Activated CD4-positive, alpha-beta T cell treated with anti-CD3 and anti-CD28 coated beads, Interleukin-2, amount 10 ng/mL, durations not matched to agents 7 days and 5 days (primary cell): Measurements from ENCODE around the gene TENT5A. TPM values are rescaled to one million over a fixed set of nuclear protein-coding genes. Genes with fewer than 3 reads are reported as not detected.

ENCODE experiments used
- CTCF ChIA-PET: fragments of 350-600 bp; sonication (Branson Sonifier 250); formaldehyde crosslinking; loops from one replicate; lab custom pipeline; 2021; ENCODE audit warnings: antibody characterized with exemption; lab: Charles Lee
- POLR2A ChIA-PET: fragments of 350-600 bp; sonication (Branson Sonifier 250); formaldehyde crosslinking; loops from one replicate; lab custom pipeline; 2021; ENCODE audit warnings: antibody characterized with exemption; lab: Charles Lee
- DNase-seq: peaks from one replicate; pipeline ENCODE4 v3.0.0-alpha.2; 2020
- H3K27ac Mint-ChIP-seq: one replicate; pipeline ENCODE4 v1.8.0; 2021; ENCODE audit warnings: mild to moderate bottlenecking, moderate library complexity, mixed read lengths
- H3K27me3 Mint-ChIP-seq: one replicate; pipeline ENCODE4 v1.8.0; 2021; ENCODE audit warnings: mixed read lengths
- H3K36me3 Mint-ChIP-seq: one replicate; pipeline ENCODE4 v1.8.0; 2021; ENCODE audit warnings: low read depth, mixed read lengths
- H3K4me1 Mint-ChIP-seq: one replicate; pipeline ENCODE4 v1.8.0; 2021; ENCODE audit warnings: mixed read lengths
- H3K4me3 Mint-ChIP-seq: one replicate; pipeline ENCODE4 v1.8.0; 2021; ENCODE audit warnings: mild to moderate bottlenecking, moderate library complexity, mixed read lengths
- H3K9me3 Mint-ChIP-seq: one replicate; pipeline ENCODE4 v1.8.0; 2021; ENCODE audit warnings: mixed read lengths
- total RNA-seq, 2 experiments: library from RNA; stranded (reverse); gene quantifications; one replicate each; pipeline ENCODE4 v1.2.3, GENCODE V29; 2021

TENT5A gene
- 1 to 10 TPM; 1.9 to 2.0 TPM for total RNA-seq

GRCh38 chr6:81752084-81752920 lies at the start of gene TENT5A:
TENT5A (minus strand) TSS chr6:81752681; CDS start chr6:81752141, 540 bp downstream.
- CTCF ChIA-PET: interaction anchor here (0.9 kb wide), 1 partner anchor 58 kb away, joined by 3 read pairs; no protein-coding TSS in a partner anchor
- peak; percentile 87 for DNase-seq
- peaks cover 11% of the 10 kb centered on the region for H3K36me3 Mint-ChIP-seq
- POLR2A ChIA-PET: interaction anchor here (0.7 kb wide), 1 partner anchor 40 kb away, joined by 3 read pairs; no protein-coding TSS in a partner anchor
- peaks cover 23% of the 10 kb centered on the region for H3K27me3 Mint-ChIP-seq
- H3K4me3 Mint-ChIP-seq: peak within 1 kb of the TSS; percentile 89
- peak within 1 kb of the TSS; percentile 92 for H3K27ac Mint-ChIP-seq
- no peaks in the 10 kb centered on the region for H3K9me3 Mint-ChIP-seq
- peaks cover 25% of the 10 kb centered on the region for H3K4me1 Mint-ChIP-seq

GRCh38 chr6:81801489-81801888 lies 49.0 kb upstream of the TENT5A start:
- H3K9me3 Mint-ChIP-seq: no peaks in the 10 kb centered on the region
- H3K4me3 Mint-ChIP-seq: no peak overlapping the region
- ChIA-PET CTCF (interaction anchor here (1.0 kb wide), 1 partner anchor 9 kb away, joined by 3 read pairs; no protein-coding TSS in a partner anchor), POLR2A (no interaction called here)
- H3K27ac Mint-ChIP-seq: no peak overlapping the region
- H3K4me1 Mint-ChIP-seq: no peaks in the 10 kb centered on the region
- no peak for DNase-seq
- H3K36me3 Mint-ChIP-seq: no peaks in the 10 kb centered on the region
- no peaks in the 10 kb centered on the region for H3K27me3 Mint-ChIP-seq

GRCh38 chr6:81800666-81801065 lies 48.2 kb upstream of the TENT5A start:
- H3K36me3 Mint-ChIP-seq: no peaks in the 10 kb centered on the region
- no peaks in the 10 kb centered on the region for H3K4me1 Mint-ChIP-seq
- no peak overlapping the region for H3K4me3 Mint-ChIP-seq
- no peak overlapping the region for H3K27ac Mint-ChIP-seq
- H3K9me3 Mint-ChIP-seq: no peaks in the 10 kb centered on the region
- POLR2A ChIA-PET: no interaction called here
- no peak for DNase-seq
- H3K27me3 Mint-ChIP-seq: no peaks in the 10 kb centered on the region
- CTCF ChIA-PET: interaction anchor here (1.0 kb wide), 1 partner anchor 10 kb away, joined by 3 read pairs; no protein-coding TSS in a partner anchor

GRCh38 chr6:81799323-81799722 lies 46.8 kb upstream of the TENT5A start:
- Mint-ChIP-seq H3K27ac (no peak overlapping the region), H3K36me3 (no peaks in the 10 kb centered on the region), H3K9me3 (no peaks in the 10 kb centered on the region), H3K4me3 (no peak overlapping the region), H3K4me1 (no peaks in the 10 kb centered on the region), H3K27me3 (no peaks in the 10 kb centered on the region)
- POLR2A ChIA-PET: no interaction called here
- DNase-seq: no peak
- CTCF ChIA-PET: no interaction called here

GRCh38 chr6:81797591-81797990 lies 45.1 kb upstream of the TENT5A start:
- Mint-ChIP-seq H3K4me1 (no peaks in the 10 kb centered on the region), H3K27ac (no peak overlapping the region), H3K9me3 (no peaks in the 10 kb centered on the region), H3K36me3 (no peaks in the 10 kb centered on the region), H3K27me3 (no peaks in the 10 kb centered on the region), H3K4me3 (no peak overlapping the region)
- DNase-seq: no peak
- ChIA-PET POLR2A (no interaction called here), CTCF (no interaction called here)

- Mint-ChIP-seq H3K9me3 (no peaks in the 10 kb centered on the region), H3K27me3 (no peaks in the 10 kb centered on the region), H3K36me3 (no peaks in the 10 kb centered on the region), H3K4me3 (no peak overlapping the region), H3K4me1 (no peaks in the 10 kb centered on the region), H3K27ac (no peak overlapping the region)
- no peak for DNase-seq
- ChIA-PET POLR2A (no interaction called here), CTCF (no interaction called here)
Measured at GRCh38 chr6:81795890-81796289, 43.4 kb upstream of the TENT5A start.

GRCh38 chr6:81793821-81794475 lies 41.5 kb upstream of the TENT5A start:
- H3K27ac Mint-ChIP-seq: no peak overlapping the region
- H3K27me3 Mint-ChIP-seq: no peaks in the 10 kb centered on the region
- no peaks in the 10 kb centered on the region for H3K9me3 Mint-ChIP-seq
- no peaks in the 10 kb centered on the region for H3K36me3 Mint-ChIP-seq
- DNase-seq: no peak
- H3K4me1 Mint-ChIP-seq: no peaks in the 10 kb centered on the region
- POLR2A ChIA-PET: no interaction called here
- CTCF ChIA-PET: no interaction called here
- no peak overlapping the region for H3K4me3 Mint-ChIP-seq

- no peaks in the 10 kb centered on the region for H3K36me3 Mint-ChIP-seq
- no peaks in the 10 kb centered on the region for H3K4me1 Mint-ChIP-seq
- CTCF ChIA-PET: no interaction called here
- no peaks in the 10 kb centered on the region for H3K9me3 Mint-ChIP-seq
- H3K4me3 Mint-ChIP-seq: no peak overlapping the region
- POLR2A ChIA-PET: no interaction called here
- no peak for DNase-seq
- no peak overlapping the region for H3K27ac Mint-ChIP-seq
- no peaks in the 10 kb centered on the region for H3K27me3 Mint-ChIP-seq
Measured at GRCh38 chr6:81792826-81793225, 40.3 kb upstream of the TENT5A start.

GRCh38 chr6:81791756-81792155 lies 39.3 kb upstream of the TENT5A start:
- ChIA-PET CTCF (no interaction called here), POLR2A (no interaction called here)
- H3K4me3 Mint-ChIP-seq: no peak overlapping the region
- H3K27me3 Mint-ChIP-seq: no peaks in the 10 kb centered on the region
- H3K36me3 Mint-ChIP-seq: no peaks in the 10 kb centered on the region
- DNase-seq: no peak
- H3K9me3 Mint-ChIP-seq: no peaks in the 10 kb centered on the region
- no peak overlapping the region for H3K27ac Mint-ChIP-seq
- H3K4me1 Mint-ChIP-seq: no peaks in the 10 kb centered on the region

- no peak for DNase-seq
- H3K27me3 Mint-ChIP-seq: no peaks in the 10 kb centered on the region
- H3K9me3 Mint-ChIP-seq: no peaks in the 10 kb centered on the region
- H3K36me3 Mint-ChIP-seq: no peaks in the 10 kb centered on the region
- H3K27ac Mint-ChIP-seq: no peak overlapping the region
- no peaks in the 10 kb centered on the region for H3K4me1 Mint-ChIP-seq
- H3K4me3 Mint-ChIP-seq: no peak overlapping the region
- CTCF ChIA-PET: interaction anchor here (1.1 kb wide), 1 partner anchor 10 kb away, joined by 3 read pairs; no protein-coding TSS in a partner anchor
- POLR2A ChIA-PET: no interaction called here
Measured at GRCh38 chr6:81790034-81790433, 37.6 kb upstream of the TENT5A start.

- CTCF ChIA-PET: interaction anchor here (1.1 kb wide), 1 partner anchor 10 kb away, joined by 3 read pairs; no protein-coding TSS in a partner anchor
- H3K9me3 Mint-ChIP-seq: no peaks in the 10 kb centered on the region
- H3K27ac Mint-ChIP-seq: no peak overlapping the region
- no peak for DNase-seq
- no peaks in the 10 kb centered on the region for H3K27me3 Mint-ChIP-seq
- H3K36me3 Mint-ChIP-seq: no peaks in the 10 kb centered on the region
- POLR2A ChIA-PET: no interaction called here
- H3K4me3 Mint-ChIP-seq: no peak overlapping the region
- no peaks in the 10 kb centered on the region for H3K4me1 Mint-ChIP-seq
Measured at GRCh38 chr6:81789291-81789690, 36.8 kb upstream of the TENT5A start.

- H3K4me3 Mint-ChIP-seq: no peak overlapping the region
- H3K36me3 Mint-ChIP-seq: no peaks in the 10 kb centered on the region
- ChIA-PET CTCF (interaction anchor here (1.1 kb wide), 1 partner anchor 9 kb away, joined by 3 read pairs; no protein-coding TSS in a partner anchor), POLR2A (no interaction called here)
- no peaks in the 10 kb centered on the region for H3K9me3 Mint-ChIP-seq
- DNase-seq: no peak
- no peaks in the 10 kb centered on the region for H3K27me3 Mint-ChIP-seq
- no peak overlapping the region for H3K27ac Mint-ChIP-seq
- H3K4me1 Mint-ChIP-seq: no peaks in the 10 kb centered on the region
Measured at GRCh38 chr6:81788748-81789147, 36.3 kb upstream of the TENT5A start.
